GM18507 (cell line): ENCODE measurements around the gene ETS2.
A peak's percentile ranks its signal among the peaks of the same experiment; 100 is the strongest.
"Not testable (repeated sequence)": the region's sequence is repeated elsewhere in the genome, so short reads cannot be mapped to it uniquely, and the experiment has no call there.

ENCODE experiments used
- DNase-seq: peaks from one replicate; pipeline ENCODE4 v3.0.0; 2011; ENCODE audit warnings: low read depth; ENCODE audit not compliant: insufficient read length; ENCODE audit errors: extremely low spot score
- FAIRE-seq: peaks from 2 replicates; lab custom pipeline; 2011; peaks lifted over from hg19 to GRCh38; lab: Jason Lieb, UNC

ETS2 gene

DNA sequence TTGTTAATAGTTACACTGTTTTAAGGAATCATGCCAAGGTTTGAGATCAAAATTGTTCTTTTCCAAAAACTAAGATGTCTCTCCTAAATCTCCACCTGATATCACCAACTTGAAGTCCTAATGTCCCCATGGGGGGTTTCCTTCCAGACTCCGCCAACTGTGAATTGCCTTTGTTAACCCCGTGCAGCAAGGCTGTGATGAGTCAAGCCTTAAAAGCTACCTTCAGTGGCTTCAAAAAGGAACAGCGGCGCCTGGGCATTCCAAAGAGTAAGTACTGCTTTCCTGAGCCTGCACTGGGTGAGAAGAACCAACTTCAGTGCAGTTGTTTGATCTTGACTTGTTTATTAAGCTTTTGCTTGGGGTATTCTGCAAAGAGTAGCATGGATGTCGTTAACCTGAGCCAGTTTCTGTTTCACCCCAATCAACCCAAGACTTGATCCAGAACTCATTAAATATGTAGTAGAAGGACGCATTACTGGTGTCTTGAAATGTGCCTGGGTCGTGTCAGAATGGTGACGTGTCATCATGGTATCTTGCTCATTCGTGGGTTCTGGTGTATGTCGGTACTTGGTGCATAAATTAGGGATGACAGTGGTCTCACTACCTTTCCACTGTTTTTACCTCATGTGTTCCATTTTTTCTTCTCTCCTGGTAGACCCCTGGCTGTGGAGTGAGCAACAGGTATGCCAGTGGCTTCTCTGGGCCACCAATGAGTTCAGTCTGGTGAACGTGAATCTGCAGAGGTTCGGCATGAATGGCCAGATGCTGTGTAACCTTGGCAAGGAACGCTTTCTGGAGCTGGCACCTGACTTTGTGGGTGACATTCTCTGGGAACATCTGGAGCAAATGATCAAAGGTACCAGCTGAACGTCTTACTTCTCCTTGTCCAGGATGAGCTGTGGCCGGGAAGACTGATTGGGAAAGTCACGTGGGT lies 8.7 kb downstream of the ETS2 start:
- DNase-seq (no peak), FAIRE-seq (no peak)

DNA sequence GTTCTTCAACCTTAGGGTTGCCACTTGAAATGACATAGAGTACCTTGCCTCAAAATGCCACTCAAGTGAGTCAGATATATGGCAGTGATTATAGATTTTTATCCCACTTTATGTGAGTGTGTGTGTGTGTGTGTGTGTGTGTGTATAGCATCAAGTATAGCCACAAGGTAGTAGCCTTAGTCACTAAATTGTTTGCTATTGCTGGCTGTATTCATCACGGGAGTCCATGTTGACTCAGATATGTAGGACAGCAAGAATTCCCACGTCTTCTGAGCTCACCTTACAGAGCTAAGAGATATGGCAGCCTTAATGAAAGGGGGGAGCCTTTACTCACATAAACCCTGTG lies 9.3 kb downstream of the ETS2 start:
- FAIRE-seq (no peak), DNase-seq (no peak)

DNA sequence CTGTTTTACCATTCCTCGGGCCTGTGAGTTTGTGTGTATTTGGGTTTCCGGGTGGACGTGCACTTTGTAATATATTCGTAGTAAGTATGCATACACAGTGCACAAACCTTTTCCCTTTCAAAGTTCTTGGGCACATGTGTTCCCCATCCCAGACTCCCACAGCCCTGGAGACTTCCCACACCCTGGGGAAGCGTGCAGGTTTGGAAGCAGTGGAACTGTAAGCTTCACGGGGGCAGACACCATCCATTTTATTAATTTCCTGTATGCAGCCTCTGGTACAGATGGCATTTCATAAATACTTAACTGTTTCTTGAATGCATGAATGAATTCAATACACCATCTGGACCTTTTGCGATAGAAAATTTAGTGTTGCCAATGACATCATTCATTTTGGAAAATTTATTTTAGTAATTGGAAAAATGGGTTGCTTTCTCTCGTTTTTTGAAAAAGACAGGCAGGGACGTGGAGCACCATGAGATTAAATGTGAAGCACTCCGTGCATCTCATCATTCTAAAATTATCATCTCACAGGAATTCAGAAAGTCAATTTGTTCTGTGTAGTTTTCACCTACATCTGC lies 10.8 kb downstream of the ETS2 start:
- DNase-seq: no peak

DNA sequence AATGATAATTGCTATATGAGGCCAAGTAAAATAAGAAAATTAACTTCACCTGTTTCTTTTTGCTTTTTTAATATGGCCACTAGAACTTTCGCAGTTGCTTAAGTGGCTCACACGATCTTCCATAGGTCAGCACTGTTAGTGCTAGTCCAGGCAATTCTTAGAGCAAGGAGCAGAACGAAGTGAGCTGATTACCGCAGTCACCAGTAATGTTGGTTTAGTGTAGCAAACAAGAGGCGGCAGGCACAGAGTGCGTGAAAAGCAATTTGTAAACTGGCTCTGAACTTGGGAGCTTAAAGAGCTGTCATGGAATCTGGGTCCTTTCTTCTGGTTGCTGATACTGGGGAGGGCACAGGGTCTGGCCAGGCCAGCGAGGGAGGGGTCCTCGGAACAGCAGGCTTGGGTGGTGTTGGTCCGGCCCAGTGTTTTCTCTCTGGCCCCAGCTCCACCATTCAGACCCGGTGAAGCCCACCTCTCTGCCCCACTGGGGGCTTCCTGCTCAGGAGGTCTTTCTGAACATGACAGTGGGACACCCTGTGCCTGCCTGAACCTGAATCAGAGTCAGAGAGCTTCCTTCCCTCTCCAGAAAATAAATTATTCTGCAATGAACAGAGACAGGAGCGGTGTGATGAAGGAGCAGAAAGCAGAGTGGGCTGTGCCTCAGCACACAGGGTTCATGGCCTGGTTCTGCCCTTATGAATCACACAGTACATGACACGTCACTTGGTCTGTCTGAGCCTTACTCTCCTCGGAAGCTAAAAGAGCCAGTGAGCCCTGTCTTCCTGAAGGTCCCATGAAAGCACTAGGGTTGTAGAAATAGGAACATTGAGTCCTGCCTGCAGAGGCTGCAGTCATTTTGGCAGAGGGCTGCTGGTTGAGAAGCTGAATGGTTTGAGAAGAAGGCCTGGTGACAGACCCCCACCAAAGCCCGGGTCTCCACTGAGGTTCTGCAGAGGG lies 11.9 kb downstream of the ETS2 start:
- FAIRE-seq: no peak
- no peak for DNase-seq

More for the DNA sequence above, 10.8 kb downstream of the ETS2 start:
- FAIRE-seq: no peak

DNA sequence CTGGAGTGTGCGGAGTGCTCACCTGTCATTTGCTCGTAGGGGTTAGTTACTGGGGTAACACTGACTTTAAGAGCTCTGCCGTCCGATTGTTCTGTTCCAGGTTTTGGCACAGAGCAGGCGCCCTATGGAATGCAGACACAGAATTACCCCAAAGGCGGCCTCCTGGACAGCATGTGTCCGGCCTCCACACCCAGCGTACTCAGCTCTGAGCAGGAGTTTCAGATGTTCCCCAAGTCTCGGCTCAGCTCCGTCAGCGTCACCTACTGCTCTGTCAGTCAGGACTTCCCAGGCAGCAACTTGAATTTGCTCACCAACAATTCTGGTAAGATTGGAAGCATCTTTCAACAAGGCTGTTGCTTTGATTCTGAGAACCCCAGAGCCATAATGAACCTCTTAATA lies 12.6 kb downstream of the ETS2 start:
- DNase-seq (no peak), FAIRE-seq (no peak)

DNA sequence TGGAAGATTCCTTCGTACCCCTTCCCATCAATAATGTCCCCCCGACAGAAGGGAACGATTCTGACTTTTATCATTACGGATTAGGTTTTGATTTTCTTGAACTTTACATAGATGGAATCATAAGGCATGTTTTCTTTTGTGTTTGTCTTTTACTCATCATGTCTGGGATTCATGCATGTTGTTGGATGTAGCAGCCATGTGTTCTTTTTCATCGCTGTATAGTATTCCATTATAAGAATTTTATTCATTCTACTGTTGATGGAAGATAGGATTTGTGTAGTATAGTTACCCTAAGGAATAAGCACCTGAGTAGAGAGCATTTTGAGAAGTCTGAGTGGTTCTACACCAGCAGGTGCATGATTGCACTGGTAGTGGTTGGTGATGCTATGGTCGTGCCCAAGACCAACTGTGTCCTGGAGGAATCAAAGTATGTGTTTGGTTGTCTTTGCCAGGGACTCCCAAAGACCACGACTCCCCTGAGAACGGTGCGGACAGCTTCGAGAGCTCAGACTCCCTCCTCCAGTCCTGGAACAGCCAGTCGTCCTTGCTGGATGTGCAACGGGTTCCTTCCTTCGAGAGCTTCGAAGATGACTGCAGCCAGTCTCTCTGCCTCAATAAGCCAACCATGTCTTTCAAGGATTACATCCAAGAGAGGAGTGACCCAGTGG lies 13.5 kb downstream of the ETS2 start:
- no peak for DNase-seq
- peak; percentile 15 for FAIRE-seq

DNA sequence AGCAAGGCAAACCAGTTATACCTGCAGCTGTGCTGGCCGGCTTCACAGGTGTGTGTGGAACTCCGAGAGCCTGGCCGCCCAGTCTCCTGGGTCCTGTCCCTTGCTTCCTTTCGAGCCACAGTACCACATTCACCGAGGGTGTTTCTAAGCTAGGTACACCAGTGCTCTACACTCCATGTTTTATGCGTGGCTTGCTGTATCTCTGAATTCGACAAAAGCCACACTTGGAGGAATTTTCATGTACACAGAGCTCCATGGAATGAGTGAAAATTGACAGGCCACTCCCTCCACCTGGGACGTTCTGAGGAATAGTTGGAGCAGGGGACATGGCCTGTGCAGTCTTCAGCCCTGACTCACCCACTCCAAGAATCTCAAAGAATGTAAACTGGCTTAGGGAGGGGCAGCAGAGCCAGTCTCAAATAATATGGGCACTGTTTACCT lies 14.0 kb downstream of the ETS2 start:
- FAIRE-seq (no peak), DNase-seq (no peak)

DNA sequence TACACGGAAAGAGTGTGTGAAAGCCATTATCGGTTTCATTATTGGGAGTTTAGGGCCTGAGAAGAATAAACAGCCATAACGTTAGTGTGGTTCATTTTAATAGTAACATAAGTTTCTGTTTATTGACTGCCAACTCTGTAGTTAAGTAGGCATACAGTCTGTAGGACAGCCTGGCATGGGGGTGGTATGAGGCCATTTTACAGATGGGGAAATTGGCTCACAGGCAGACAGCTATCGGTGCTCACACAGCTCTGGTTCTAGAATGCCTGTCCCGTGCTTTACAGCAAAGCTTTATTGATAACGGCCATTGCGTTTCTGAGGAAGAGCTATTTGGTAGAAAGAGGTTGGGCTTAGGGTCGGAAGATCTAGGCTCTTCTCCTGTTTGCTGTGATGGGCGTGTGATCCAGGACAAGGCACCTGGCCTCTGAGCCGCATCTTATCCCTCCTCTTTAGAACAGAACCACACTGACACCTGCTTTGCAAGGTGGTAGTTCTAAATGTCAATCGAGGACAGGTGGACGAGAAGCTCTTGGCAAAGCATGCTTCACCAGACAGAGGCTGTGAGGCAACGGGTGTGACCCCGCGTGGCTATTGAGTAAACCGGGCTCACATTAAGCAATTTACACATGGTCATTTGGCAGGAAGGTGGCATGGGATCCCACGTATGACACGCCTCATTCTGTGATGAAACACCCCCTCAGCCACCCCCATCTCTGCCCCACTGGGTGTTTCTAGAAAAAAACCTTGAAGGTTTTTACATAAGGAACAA lies 14.9 kb downstream of the ETS2 start:
- FAIRE-seq (no peak), DNase-seq (no peak)

DNA sequence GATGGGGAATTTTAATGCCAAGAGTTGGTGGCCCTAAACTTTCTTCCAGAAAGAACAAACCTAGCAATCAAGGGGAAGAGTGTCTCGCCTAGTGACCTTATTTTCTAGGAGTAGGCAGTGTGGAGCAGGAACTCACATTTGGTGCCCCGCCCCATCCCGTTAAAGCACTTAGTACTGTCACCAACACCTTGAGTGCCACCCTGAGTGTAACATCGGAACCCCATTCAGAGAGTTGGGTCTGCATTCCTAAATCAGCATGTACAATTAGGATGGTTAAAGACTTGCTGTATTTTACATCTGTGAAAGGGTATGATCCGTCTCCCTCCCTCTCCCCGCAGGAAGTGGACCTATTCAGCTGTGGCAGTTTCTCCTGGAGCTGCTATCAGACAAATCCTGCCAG lies 15.5 kb downstream of the ETS2 start:
- FAIRE-seq (no peak), DNase-seq (no peak)

DNA sequence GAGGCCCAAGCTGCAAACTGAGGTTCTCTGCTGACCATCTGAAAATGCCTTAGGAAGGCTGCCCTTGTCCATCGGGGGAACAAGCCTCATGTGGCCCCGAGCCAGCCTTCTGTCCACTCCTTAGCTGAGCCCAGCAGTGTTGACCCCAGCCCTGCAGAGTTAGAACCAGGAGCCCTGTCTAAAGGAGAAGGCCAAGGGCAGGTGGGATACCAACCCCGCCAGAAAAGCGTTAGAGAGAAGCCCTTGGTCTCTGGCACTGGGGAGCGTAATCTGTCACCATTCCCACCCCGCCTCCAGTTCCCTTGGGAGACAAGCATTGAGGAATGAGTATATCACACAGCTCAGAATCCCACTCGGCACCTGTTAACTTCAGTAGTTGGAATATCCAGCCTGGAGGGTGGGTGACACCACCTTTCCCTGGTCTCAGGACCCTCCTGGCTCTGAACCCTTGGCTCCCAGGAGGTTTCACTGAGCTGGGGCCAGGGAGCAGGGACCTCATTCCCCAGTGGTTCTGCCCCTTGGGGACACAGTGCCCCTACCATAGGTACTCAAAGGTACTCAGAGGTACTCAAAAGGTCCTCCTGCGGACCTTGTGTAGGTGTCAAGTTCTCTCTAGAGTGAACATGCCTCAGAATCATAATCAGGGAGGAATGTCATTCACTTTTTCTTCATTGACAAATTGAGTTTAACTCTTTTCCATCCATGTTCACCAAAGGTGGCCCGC lies 16.4 kb downstream of the ETS2 start:
- no peak for FAIRE-seq
- no peak for DNase-seq

DNA sequence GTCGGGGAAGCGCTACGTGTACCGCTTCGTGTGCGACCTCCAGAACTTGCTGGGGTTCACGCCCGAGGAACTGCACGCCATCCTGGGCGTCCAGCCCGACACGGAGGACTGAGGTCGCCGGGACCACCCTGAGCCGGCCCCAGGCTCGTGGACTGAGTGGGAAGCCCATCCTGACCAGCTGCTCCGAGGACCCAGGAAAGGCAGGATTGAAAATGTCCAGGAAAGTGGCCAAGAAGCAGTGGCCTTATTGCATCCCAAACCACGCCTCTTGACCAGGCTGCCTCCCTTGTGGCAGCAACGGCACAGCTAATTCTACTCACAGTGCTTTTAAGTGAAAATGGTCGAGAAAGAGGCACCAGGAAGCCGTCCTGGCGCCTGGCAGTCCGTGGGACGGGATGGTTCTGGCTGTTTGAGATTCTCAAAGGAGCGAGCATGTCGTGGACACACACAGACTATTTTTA lies 17.1 kb downstream of the ETS2 start:
- DNase-seq (no peak), FAIRE-seq (no peak)

DNA sequence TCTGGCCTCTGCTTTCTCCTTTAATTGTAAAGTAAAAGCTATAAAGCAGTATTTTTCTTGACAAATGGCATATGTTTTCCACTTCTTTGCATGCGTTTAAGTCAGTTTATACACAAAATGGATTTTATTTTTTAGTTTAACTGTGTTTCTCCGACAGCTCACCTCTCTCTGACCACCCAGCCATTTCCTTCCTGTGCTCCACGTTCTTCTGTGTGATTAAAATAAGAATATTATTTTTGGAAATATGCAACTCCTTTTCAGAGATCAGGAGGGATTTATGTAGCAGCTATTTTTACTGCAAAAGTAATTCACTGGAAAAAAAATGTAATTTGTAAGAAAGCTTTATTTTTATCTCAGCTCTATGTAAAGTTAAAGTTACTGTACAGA lies 18.0 kb downstream of the ETS2 start:
- no peak for FAIRE-seq
- DNase-seq: no peak

DNA sequence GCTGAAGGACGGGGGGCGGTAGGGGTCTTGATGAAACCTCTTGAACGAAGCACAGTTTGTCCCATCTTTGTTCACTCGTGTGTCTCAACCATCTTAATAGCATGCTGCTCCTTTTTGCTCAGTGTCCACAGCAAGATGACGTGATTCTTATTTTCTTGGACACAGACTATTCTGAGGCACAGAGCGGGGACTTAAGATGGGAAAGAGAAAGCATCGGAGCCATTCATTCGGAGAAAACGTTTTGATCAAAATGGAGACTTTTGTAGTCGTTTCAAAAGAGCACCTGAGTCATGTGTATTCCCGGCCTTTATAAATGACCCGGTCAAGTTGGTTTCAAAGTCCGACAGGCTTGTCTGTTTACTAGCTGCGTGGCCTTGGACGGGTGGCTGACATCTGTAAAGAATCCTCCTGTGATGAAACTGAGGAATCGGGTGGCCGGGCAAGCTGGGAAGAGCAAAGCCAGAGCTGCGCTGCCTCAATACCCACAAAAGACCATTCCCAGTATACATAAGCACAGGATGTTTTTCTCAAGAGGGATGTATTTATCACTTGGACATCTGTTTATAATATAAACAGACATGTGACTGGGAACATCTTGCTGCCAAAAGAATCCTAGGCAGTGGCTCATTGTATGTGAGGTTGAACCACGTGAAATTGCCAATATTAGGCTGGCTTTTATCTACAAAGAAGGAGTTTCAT lies 18.5 kb downstream of the ETS2 start:
- DNase-seq: no peak
- no peak for FAIRE-seq

DNA sequence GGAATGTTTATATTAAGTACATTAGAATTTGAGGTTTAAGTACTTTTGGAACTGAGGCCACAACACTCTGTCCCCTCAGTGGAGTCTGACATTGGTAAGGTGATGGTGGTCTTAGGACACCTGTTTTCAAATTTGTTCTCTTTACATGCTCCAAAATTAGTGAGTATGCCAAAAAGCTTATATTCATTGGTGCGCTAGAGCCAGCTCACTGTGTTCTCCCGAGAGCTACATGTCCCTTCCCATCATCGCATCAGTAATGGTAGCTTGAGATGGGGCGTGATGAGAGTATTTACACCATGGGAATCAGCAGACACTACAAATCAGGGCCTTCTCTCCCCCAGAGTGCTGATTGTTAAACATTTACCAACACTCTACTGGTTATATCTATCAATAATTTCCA lies 19.5 kb downstream of the ETS2 start:
- FAIRE-seq: no peak
- no peak for DNase-seq

DNA sequence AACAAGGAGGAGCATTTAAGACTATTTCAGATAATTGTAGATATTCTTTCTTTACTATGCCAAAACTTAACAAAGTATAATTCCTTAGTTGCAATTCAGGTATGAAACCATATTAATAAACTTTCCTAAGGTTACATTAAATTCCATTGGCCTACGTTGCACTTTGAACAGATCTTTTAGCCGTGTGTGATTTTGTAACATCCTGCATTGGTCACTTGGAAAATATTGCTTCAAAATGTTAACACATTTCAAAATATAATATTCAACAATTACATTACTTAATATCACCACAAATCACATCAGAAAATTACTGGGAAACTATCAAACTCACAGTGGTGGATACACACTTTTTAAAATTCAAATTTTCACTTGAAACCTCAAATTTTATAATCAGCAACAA lies 20.2 kb downstream of the ETS2 start:
- no peak for FAIRE-seq
- DNase-seq: no peak

DNA sequence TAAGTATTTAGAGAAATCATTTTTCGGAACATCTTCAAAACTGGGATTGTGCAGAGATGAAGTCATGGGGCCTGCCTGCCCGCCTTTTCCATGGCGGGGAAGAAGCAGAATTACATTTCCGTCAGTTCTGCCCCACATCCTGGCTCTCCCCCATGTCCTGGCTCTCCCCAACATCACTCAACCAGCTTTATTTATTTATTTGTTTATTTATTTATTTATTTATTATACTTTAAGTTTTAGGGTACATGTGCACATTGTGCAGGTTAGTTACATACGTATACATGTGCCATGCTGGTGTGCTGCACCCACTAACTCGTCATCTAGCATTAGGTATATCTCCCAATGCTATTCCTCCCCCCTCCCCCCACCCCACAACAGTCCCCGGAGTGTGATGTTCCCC lies 22.4 kb downstream of the ETS2 start:
- FAIRE-seq, DNase-seq: not testable (repeated sequence)

DNA sequence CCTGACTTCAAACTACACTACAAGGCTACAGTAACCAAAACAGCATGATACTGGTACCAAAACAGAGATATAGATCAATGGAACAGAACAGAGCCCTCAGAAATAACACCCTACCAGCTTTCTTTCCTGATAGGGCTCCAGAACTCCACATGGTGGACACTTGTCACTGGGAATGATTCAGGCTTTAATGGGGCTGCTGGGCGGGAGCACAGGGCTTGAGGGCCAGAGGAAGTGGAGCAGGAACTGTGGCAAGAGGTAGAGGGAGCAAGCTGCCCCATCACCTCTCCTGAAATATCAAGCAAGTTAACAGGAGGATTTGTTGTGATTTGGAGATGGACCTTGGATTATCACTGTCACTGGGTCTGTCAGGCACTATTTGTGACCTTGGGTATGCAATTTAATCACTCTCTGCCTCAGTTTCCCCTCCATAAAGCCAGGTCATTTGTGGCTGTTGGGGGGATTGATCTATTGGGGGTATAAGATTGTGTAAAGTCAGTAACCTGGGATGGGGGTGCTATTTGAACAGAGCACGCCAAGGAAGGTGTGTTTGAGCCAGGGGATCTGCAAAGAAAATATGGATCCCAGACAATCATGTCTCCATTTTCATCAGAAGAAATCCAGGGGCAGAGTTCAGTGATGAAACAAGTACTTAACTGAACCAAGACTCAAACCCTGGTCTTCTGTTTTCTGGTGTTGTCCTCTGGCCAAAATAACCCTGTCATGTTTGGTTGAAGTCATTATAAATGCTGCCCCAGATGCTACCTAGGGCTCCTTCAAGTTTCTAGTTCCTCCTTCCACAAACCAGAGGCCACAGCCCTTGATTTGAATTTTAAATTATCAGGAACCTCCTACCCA lies 25.2 kb downstream of the ETS2 start:
- FAIRE-seq (no peak), DNase-seq (no peak)
